ENCODE measurements around the gene CRTC2.

CRTC2 gene

GRCh38 chr1:153945131-153945794, 13.1 kb downstream of the CRTC2 start:
- H3K4me2 ChIP-seq (ENCODE audit: low read length, poor library complexity, severe bottlenecking), result peak overlapping the region; percentile 83
- H2BK12ac ChIP-seq (ENCODE audit: low read length in 2 of 2), result peak overlapping the region in 1 of 2 experiments; percentile 59
- H4K91ac ChIP-seq (ENCODE audit: low read length), result peak overlapping the region; percentile 84
- DNase-seq, result peak; percentile 73
- peak overlapping the region; percentile 1 to 92 for H3K4ac ChIP-seq (ENCODE audit: low read depth in 1 of 2, low read length in 2 of 2)
- H2BK120ac ChIP-seq (ENCODE audit: low read depth, low read length), result peak overlapping the region; percentile 12
- peak overlapping the region; percentile 30 for H2BK15ac ChIP-seq (ENCODE audit: low read depth, poor library complexity, severe bottlenecking)
- peaks cover 12% of the 10 kb centered on the region for H3K4me1 ChIP-seq (ENCODE audit: control insufficient read depth, insufficient read depth, low read depth, low read length)
- no peak overlapping the region for H2AFZ ChIP-seq (ENCODE audit: low read depth, low read length)
- no peak overlapping the region for H2AK5ac ChIP-seq (ENCODE audit: low read length, severe bottlenecking)
- peak overlapping the region in 1 of 2 experiments; percentile 57 for H3K23ac ChIP-seq (ENCODE audit: low read length in 2 of 2)
- 59% methylated on average over 12 of the region's 12 CpGs for WGBS
- peaks cover 46% of the 10 kb centered on the region for H3K79me1 ChIP-seq (replicated peaks; ENCODE audit: low read length, poor library complexity, severe bottlenecking)
- H3K9me3 ChIP-seq (ENCODE audit: control insufficient read depth, low read length), result no peaks in the 10 kb centered on the region
- no peak overlapping the region for H3K27ac ChIP-seq (ENCODE audit: low read length, poor library complexity, severe bottlenecking)
- peak overlapping the region; percentile 87 to 94 for H3K4me3 ChIP-seq (ENCODE audit: insufficient read depth in 1 of 2, low read depth in 1 of 2, low read length in 2 of 2)
- H3K27me3 ChIP-seq (ENCODE audit: control insufficient read depth in 1 of 2, insufficient read depth in 1 of 2, low read length in 2 of 2), result no peaks in the 10 kb centered on the region
- H3K18ac ChIP-seq (ENCODE audit: low read depth in 1 of 2, low read length in 2 of 2), result peak overlapping the region; percentile 37 to 98
- no peak overlapping the region for H2BK5ac ChIP-seq (ENCODE audit: low read depth, low read length, poor library complexity, severe bottlenecking)
- peak overlapping the region; percentile 83 for H4K8ac ChIP-seq (ENCODE audit: low read length)
- H3K36me3 ChIP-seq (ENCODE audit: control insufficient read depth in 1 of 2, insufficient read depth in 2 of 2, low read depth in 1 of 2, low read length in 2 of 2), result peaks cover 61 to 63% of the 10 kb centered on the region in 2 experiments
- H3K14ac ChIP-seq (ENCODE audit: low read length in 2 of 2), result peak overlapping the region in 1 of 2 experiments; percentile 74
- peak overlapping the region; percentile 96 for H3K9ac ChIP-seq (ENCODE audit: low read length)

DNA sequence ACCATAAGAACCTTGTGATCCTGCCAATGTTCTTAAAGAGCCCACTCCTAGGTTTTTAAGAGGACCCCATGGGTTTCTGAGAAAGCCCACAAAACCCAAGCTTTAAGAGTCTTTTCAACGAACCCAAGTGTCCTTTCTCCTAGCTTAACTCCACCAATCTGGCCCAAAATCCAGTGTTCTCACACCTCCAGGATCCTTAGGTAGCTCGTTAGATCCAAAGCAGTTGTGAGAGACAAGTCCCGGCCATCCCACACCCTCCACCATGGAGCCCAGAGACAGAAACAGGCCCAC, 13.6 kb downstream of the CRTC2 start:
- Histone ChIP-seq H3K4me2 (ENCODE audit: low read length, poor library complexity, severe bottlenecking) (peak overlapping the region; percentile 83), H4K8ac (ENCODE audit: low read length) (peak overlapping the region; percentile 1), H3K4me1 (ENCODE audit: control insufficient read depth, insufficient read depth, low read depth, low read length) (peaks cover 12% of the 10 kb centered on the region), H3K23ac (ENCODE audit: low read length in 2 of 2) (no peak overlapping the region), H3K14ac (ENCODE audit: low read length in 2 of 2) (no peak overlapping the region), H2AK5ac (ENCODE audit: low read length, severe bottlenecking) (no peak overlapping the region), H3K18ac (ENCODE audit: low read depth in 1 of 2, low read length in 2 of 2) (peak overlapping the region in 1 of 2 experiments; percentile 98), H2BK12ac (ENCODE audit: low read length in 2 of 2) (peak overlapping the region in 1 of 2 experiments; percentile 59), H3K79me1 (replicated peaks; ENCODE audit: low read length, poor library complexity, severe bottlenecking) (peaks cover 47% of the 10 kb centered on the region), H3K4ac (ENCODE audit: low read depth in 1 of 2, low read length in 2 of 2) (peak overlapping the region in 1 of 2 experiments; percentile 1), H2BK15ac (ENCODE audit: low read depth, poor library complexity, severe bottlenecking) (no peak overlapping the region), H3K9me3 (ENCODE audit: control insufficient read depth, low read length) (no peaks in the 10 kb centered on the region), H2BK5ac (ENCODE audit: low read depth, low read length, poor library complexity, severe bottlenecking) (no peak overlapping the region), H4K91ac (ENCODE audit: low read length) (no peak overlapping the region), H3K27ac (ENCODE audit: low read length, poor library complexity, severe bottlenecking) (no peak overlapping the region), H2AFZ (ENCODE audit: low read depth, low read length) (no peak overlapping the region), H3K9ac (ENCODE audit: low read length) (peak overlapping the region; percentile 96), H2BK120ac (ENCODE audit: low read depth, low read length) (no peak overlapping the region), H3K4me3 (ENCODE audit: insufficient read depth in 1 of 2, low read depth in 1 of 2, low read length in 2 of 2) (peak overlapping the region in 1 of 2 experiments; percentile 94), H3K27me3 (ENCODE audit: control insufficient read depth in 1 of 2, insufficient read depth in 1 of 2, low read length in 2 of 2) (no peaks in the 10 kb centered on the region), H3K36me3 (ENCODE audit: control insufficient read depth in 1 of 2, insufficient read depth in 2 of 2, low read depth in 1 of 2, low read length in 2 of 2) (peaks cover 63 to 66% of the 10 kb centered on the region in 2 experiments)
- 93% methylated on average over 3 of the region's 3 CpGs for WGBS
- no peak for DNase-seq

DNA sequence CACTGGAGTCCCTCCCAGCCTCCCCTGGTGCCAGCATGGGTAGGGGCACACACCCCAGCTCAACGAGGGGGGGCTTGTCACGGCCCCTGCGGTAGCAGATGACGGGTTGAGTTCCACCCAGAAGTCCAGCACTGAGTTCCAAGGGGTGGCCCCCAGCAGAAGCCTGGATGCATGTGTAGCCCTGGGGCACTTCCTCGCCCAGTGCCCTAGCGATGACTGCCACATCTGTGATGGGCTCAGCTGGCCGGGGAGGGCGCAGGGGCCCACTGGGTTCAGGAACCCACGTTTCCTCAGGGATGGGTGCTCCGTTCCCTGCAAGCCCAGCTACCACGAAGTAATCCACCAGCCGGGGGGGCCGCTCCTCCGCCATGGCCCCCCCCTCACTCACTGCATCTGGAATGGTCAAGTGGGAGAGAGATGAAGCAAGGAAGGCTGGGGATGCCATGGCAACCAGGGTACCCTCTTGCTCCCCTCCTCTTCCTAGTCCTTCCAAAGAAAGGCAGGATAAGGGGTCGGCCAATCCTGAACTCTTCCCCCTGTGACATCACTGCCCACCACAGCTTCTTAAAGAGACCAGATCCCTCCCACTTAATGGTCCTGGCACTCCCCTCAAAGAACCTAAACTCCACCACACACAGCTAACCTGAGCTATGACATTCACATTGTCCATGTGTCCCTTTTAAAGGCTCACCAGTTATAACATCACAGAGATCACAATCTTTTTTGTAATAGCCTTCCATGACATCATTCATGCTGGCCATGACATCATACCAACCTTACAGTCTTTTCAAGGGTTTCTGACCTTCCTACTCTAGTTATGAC, 14.2 kb downstream of the CRTC2 start:
- no peak overlapping the region for H3K27ac ChIP-seq (ENCODE audit: low read length, poor library complexity, severe bottlenecking)
- H2BK5ac ChIP-seq (ENCODE audit: low read depth, low read length, poor library complexity, severe bottlenecking), result no peak overlapping the region
- peak overlapping the region; percentile 86 for H2BK15ac ChIP-seq (ENCODE audit: low read depth, poor library complexity, severe bottlenecking)
- 95% methylated on average over 14 of the region's 15 CpGs for WGBS
- H3K4me3 ChIP-seq (ENCODE audit: insufficient read depth in 1 of 2, low read depth in 1 of 2, low read length in 2 of 2), result peak overlapping the region in 1 of 2 experiments; percentile 9
- H4K91ac ChIP-seq (ENCODE audit: low read length), result peak overlapping the region; percentile 20
- H3K79me1 ChIP-seq (replicated peaks; ENCODE audit: low read length, poor library complexity, severe bottlenecking), result peaks cover 47% of the 10 kb centered on the region
- H3K14ac ChIP-seq (ENCODE audit: low read length in 2 of 2), result no peak overlapping the region
- H2BK12ac ChIP-seq (ENCODE audit: low read length in 2 of 2), result no peak overlapping the region
- H3K18ac ChIP-seq (ENCODE audit: low read depth in 1 of 2, low read length in 2 of 2), result no peak overlapping the region
- no peak overlapping the region for H3K4ac ChIP-seq (ENCODE audit: low read depth in 1 of 2, low read length in 2 of 2)
- H3K4me2 ChIP-seq (ENCODE audit: low read length, poor library complexity, severe bottlenecking), result no peak overlapping the region
- peak; percentile 20 for DNase-seq
- H3K9me3 ChIP-seq (ENCODE audit: control insufficient read depth, low read length), result no peaks in the 10 kb centered on the region
- H3K27me3 ChIP-seq (ENCODE audit: control insufficient read depth in 1 of 2, insufficient read depth in 1 of 2, low read length in 2 of 2), result no peaks in the 10 kb centered on the region
- no peak overlapping the region for H2AFZ ChIP-seq (ENCODE audit: low read depth, low read length)
- H2BK120ac ChIP-seq (ENCODE audit: low read depth, low read length), result no peak overlapping the region
- peaks cover 12% of the 10 kb centered on the region for H3K4me1 ChIP-seq (ENCODE audit: control insufficient read depth, insufficient read depth, low read depth, low read length)
- H2AK5ac ChIP-seq (ENCODE audit: low read length, severe bottlenecking), result no peak overlapping the region
- H3K23ac ChIP-seq (ENCODE audit: low read length in 2 of 2), result no peak overlapping the region
- peak overlapping the region; percentile 96 for H3K9ac ChIP-seq (ENCODE audit: low read length)
- no peak overlapping the region for H4K8ac ChIP-seq (ENCODE audit: low read length)
- peaks cover 65 to 68% of the 10 kb centered on the region in 2 experiments for H3K36me3 ChIP-seq (ENCODE audit: control insufficient read depth in 1 of 2, insufficient read depth in 2 of 2, low read depth in 1 of 2, low read length in 2 of 2)
